ENCODE results near the gene CNNM4.

- TF ChIP-seq CTCF (IDR thresholded peaks at IDR 0.05) (no peak), POLR2A (IDR thresholded peaks at IDR 0.05) (no peak)
Observed at GRCh38 chr2:96795076-96795475, 34.4 kb downstream of the CNNM4 start.
